NCI-H345 treated with DMSO at 0.1 percent for 48 hours (cell line): ENCODE data around the gene APCDD1L.

Experiments
- DNase-seq: peaks from one replicate; lab custom pipeline; 2025; ENCODE audit not compliant: unreplicated experiment; lab: John Stamatoyannopoulos, UW

Gene APCDD1L

GRCh38 chr20:58515233-58516212, at the start of gene APCDD1L:
Gene APCDD1L (minus strand): TSS chr20:58515399. CDS start chr20:58514707, 692 bp downstream.
- no peak for DNase-seq

DNA sequence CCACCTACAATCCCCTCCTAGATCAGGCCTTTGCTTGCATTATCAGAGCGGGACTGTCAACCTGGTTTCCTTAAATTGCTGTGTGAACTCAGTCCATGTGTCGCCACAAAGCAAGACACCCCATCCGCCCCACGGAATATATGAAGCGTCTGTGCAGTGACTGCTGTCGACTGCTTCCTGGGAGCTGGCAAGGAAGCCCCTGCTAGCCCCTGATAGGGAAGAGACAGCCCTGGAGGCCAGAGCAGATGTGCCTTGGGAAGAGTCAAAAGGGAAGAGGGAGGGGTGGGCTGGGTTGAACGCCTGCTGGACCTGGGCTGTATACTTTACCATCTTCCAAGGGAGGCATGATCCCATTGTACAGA, 44.1 kb upstream of the APCDD1L start:
- DNase-seq: no peak

DNA sequence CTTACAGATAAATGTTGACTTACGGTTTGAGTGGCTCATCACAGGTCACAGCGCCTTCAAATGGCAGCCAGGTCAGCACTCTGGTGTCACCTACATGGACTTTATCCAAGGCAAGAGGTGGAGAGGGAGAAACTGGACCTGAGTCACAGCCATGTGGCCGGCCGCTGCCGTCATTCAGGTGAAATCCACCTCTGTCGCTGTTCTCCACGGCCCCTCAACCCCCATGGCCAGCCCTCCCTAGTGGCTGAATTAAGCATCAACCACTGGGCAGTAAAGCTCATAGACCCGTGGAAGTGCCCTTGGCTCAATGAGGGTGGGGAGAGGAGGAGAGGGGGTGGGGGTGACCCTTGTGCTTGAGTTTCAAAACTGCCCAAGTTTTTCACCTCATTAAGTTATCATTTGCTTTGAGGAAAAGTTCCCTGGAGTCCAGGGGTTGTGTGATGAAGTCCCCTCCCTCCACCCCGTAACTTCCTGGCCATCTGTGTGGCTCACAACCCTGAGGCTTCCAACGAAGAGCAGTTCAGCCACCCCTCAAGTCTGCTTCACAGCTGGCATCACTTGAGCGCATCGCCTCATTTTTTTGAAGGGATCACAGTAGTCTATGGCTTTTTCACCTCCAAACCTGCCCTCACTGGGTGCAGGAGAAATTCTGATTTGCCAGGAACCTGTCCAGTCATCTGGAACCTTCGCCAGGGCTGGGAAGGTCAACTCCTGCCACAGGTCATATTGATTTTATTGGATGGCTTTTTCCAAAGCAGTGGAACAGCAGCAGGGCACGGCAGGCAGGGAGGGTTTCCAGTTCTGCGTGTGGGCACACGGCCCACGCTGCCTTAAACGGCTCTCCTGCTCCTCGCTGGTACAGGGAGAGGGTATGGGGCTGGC, 43.5 kb upstream of the APCDD1L start:
- DNase-seq: no peak

- DNase-seq: no peak
These were observed 42.6 kb upstream of the APCDD1L start for GRCh38 chr20:58557733-58558342.

DNA sequence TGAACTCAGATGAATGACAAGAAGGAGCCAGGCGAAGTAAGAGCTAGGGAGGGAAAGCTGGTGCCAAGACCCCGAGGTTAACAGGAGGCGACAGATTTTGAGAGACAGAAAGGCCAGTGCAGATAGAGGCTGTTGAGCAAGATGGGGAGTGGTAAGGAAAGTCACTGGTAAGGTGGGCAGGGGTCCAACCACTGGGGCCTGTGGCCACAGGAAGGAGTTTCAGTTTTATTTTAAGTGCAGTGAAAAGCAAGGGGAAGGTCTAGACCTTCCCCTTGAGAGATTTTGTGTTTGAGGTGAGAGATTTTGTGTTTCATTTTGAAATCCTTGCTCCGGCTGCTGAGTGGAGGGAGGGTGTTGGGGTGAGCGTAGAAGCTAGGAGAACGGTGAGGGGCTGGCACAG, 41.8 kb upstream of the APCDD1L start:
- no peak for DNase-seq

DNA sequence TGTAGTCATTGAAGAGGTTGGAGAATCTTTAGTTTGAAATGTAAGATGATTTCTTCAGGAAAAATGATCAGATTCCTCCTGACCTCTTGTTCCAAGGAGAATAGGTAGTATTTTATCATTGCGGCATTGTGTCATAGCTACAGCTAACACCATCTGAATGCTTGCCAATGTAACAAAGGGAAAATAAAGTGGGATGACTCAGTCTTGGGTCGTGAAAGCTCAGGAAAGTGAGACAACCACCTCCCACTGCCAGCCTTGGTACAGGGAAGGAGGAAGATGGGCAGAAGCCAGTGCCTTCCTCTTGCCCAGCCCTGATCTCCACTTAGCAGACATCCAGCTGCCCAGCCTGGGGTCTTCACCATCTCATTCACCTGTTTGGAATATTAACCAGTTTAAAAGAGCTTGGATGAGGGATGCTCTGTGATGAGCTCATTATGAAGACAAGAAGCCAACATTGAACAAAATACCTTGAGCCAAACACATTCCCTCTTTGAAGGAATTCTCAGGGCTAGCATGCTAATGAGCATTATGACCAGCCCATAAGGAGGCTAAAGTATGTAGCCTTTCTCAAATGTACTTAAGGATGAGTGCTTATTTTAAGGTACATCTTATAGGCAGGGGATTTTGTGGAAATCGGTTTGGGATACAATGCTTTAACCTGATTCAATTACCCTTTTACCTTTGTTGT, 40.0 kb upstream of the APCDD1L start:
- DNase-seq: no peak

DNA sequence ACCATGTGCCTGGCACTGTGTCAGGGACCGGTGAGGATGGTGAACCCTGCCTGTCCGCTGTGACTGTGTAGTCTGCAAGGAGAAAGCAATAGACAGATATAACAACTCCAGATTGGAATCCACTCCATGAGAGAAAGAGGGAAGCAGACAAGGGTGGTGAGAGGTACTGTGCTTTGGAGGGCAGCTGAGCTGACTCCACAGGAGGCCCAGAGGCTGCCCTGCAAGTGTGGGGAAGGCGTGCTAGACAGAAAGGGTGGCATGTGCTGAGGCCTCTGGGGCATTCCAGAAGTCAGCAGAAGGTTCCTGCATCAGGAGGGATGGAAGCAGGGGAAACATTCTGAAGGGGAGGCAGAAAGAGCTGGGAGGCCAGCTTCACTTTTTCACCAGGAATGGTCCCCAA, 39.3 kb upstream of the APCDD1L start:
- DNase-seq: no peak

DNA sequence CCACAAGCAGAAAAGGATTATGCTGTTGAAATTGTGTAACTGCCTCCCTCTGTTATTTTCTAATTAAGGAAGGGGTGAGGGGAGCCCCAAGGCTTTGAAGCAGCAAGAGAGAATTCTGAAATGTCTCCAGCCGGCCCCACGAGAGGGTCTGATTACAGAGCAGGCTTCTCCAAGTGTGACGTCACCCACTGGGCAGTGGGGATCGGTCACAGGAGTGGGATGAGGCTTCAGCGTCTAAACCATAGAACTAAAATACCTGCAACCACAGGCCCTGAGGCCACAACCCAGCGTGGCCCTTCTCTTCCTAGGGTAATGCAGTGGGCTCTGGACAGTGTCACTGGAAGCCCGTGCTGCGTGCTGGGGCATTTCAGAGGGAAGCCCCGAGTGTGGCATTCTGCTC, 38.6 kb upstream of the APCDD1L start:
- no peak for DNase-seq

DNA sequence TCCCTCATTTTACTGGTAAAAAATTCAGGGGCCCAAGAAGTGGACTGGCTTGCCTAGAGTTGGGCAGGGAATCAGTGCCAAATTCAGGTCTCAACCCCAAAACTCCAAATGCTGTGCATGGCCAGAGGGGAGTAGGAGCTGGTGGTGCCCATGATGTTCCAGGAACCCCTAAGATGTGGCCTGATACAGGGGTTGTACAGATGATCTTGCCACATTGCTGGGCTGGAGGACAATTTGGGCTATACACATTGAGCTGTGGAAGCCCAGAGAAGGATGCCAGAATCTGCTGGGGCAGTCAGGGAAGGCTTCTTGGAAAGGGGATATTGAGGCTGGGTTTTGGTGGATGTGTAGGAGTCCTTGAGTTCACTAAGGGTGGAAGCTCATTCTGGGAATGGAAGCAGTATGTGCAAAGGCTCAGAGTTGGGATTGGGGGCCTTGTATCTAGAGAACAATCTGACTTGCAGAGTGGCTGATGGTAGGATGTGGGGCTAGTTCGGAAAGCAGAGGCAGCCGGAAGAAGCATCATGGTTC, 38.0 kb upstream of the APCDD1L start:
- no peak for DNase-seq

DNA sequence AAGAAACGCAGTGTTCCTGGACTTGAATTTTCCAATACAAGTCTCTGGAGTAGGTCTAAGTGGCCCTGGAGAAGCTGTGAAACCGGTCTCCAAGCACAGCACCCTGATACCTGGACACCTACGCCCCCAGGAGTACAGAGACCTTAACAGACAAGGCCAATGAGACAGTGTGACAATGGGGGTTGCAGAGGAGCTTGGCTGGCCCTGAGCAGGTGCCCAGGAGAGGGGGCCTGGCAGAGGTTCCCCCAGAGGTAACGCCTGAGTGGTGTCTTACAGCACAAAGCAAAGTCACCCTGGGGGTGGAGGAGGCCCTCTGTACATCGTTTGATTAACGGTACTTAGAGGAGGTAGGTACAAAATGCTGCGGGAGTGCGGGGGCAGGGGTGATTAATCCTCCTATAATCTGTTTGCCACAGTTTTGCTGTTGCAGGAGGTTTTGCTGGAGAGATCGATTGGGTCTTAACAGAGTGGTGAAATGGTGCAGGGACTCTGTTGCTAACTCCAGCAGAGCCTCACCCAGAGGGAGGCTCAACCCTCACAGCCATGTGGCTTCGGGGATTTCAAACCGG, 37.3 kb upstream of the APCDD1L start:
- DNase-seq: no peak

- DNase-seq: no peak
These were observed 36.4 kb upstream of the APCDD1L start for GRCh38 chr20:58551631-58552030.

DNA sequence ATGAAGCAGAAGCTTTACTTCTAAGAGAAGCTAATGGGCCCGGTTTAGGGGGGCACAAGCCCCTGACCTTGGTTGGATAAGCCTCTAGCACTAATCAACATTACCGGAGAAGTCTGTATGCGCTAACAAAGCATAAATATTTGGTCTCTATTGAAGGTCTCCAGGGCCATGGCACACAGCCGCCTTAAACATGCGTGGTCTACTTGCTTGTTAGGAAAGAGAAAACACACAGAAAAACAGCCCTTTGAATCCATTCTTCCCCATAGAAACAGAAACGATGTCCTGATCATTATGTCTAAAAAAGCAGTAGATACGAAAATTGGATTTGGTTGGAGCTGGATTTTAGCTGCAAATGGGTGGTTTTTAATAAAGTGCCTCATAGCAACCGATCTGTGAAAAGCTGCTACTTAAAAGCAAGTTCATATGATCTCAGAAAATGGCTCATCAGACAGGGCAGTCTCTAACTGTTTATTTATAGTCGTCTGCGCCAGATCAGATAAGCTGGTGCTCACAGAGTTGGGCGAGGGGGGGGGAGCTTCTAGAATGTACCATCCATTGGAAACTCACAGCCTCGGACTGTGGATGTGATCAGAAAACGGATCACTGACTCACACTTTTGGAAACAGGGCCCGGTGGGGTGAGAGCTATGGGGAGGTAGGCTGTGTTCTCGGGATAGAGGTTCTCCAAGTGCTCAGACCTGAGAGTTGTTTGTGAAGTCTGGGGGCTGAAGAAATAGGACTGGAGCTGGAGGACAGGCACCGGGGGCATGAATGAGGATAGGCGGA, 35.3 kb upstream of the APCDD1L start:
- DNase-seq: no peak

DNA sequence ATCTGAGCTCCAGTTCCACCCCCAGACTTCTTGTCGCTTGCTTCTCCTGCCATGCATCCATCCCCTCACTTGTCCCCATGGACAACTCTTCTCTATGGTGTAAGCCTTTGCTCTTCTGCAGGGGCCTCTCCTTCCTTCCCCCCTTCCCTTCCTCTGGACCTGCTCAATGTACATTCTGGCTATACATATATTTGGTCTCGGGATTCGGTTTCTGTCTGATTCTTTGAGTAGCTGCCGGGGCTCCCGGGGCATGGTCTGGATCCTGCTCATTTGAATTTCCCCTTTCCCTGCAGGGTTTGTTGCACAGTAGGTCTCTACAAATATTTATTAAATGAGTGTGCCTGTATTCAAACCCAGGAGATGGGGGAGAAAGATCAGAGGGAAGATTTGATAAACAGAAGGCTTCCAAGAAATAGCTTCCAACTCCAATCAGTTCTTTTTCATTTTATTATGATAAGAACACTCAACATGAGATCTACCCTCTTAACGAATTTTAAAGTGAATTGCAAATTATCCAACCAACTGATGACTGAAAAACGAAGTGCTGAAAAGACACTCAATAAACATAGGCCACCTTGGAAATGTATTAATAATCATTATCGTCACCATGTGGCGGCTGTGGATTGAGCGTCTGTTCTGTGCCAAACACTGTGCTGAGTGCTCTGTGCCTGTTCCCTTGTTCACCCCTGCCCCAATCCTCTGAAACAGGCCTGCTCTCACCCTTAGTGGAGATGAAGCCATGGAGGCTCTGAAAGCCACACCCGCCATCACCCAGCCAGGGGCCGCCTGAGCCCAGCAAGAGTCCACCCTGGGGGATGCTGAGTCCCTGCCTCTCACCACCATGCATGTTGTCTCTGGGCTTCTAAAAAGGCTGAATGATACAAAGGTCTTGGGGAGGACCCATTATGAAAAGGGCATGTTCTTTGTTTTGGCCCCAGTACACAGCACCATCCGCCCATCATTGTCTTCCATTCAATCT, 34.3 kb upstream of the APCDD1L start:
- DNase-seq: no peak

- no peak for DNase-seq
These were observed 32.6 kb upstream of the APCDD1L start for GRCh38 chr20:58547623-58548475.

GRCh38 chr20:58546756-58547622, 31.8 kb upstream of the APCDD1L start:
- no peak for DNase-seq

DNA sequence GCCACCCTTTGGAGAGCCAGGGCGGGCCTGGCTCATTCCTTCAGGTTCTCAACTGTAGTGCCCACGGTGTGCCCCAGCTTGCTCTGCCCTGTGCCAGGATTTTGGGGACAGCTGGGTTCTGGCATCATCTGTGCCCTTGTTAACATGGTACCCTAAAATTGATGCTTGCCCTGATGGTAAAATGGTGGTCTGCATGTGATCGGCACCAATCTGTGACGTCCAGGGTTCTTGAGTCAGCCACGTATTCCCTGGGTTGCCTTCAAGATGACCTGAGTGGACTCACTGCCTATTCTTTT, 31.2 kb upstream of the APCDD1L start:
- no peak for DNase-seq
